WTC11 (cell line): ENCODE data around the gene ZNF423. TPM values are rescaled to one million over a fixed set of nuclear protein-coding genes. Genes with fewer than 3 reads are reported as not detected.

Experiments
- ATAC-seq: fragments of 200-7000 bp; cut with Tn5 transposase; 2 replicates; pipeline ENCODE4 v1.10.0; 2021; ENCODE audit warnings: mild to moderate bottlenecking, moderate library complexity
- CTCF ChIA-PET: fragments of 300-600 bp; sonication (Branson Sonifier 250); formaldehyde crosslinking; loops from one replicate; lab custom pipeline; 2021; ENCODE audit warnings: antibody characterized with exemption; lab: Charles Lee
- POLR2A ChIA-PET: fragments of 350-600 bp; sonication (Branson Sonifier 250); formaldehyde crosslinking; loops from one replicate; lab custom pipeline; 2021; ENCODE audit warnings: antibody characterized with exemption; lab: Charles Lee
- DNase-seq: peaks from one replicate; pipeline ENCODE4 v3.0.0; 2021; ENCODE audit warnings: low spot score
- H3K27ac Mint-ChIP-seq: 2 replicates; pipeline ENCODE4 v1.8.0; 2021; ENCODE audit warnings: mixed read lengths
- H3K27me3 Mint-ChIP-seq: 2 replicates; pipeline ENCODE4 v1.8.0; 2021; ENCODE audit warnings: low read depth, mild to moderate bottlenecking, moderate library complexity, mixed read lengths
- H3K36me3 Mint-ChIP-seq: 2 replicates; pipeline ENCODE4 v1.8.0; 2021; ENCODE audit warnings: mixed read lengths
- H3K4me1 Mint-ChIP-seq: 2 replicates; pipeline ENCODE4 v1.8.0; 2022; ENCODE audit warnings: mixed read lengths
- H3K4me3 Mint-ChIP-seq: 2 replicates; pipeline ENCODE4 v1.8.0; 2021; ENCODE audit warnings: mild to moderate bottlenecking, moderate library complexity, mixed read lengths
- H3K9me3 Mint-ChIP-seq: 2 replicates; pipeline ENCODE4 v1.8.0; 2021; ENCODE audit warnings: mixed read lengths
- ARID4B ChIP-seq: sonication (generic); formaldehyde crosslinking; IDR thresholded peaks from 2 replicates; pipeline ENCODE4 v1.8.0; 2023; ENCODE audit warnings: missing genetic modification reagents, mild to moderate bottlenecking, borderline replicate concordance
- E2F5 ChIP-seq: sonication (generic); formaldehyde crosslinking; IDR thresholded peaks from 2 replicates; pipeline ENCODE4 v1.8.1; 2022; ENCODE audit warnings: mild to moderate bottlenecking, moderate library complexity, missing genetic modification reagents
- ERG ChIP-seq: fragments of 250-450 bp; sonication (Bioruptor Pico); IDR thresholded peaks from 2 replicates; pipeline ENCODE4 v1.8.0; 2021; ENCODE audit warnings: mild to moderate bottlenecking
- ESRRA ChIP-seq: sonication (generic); formaldehyde crosslinking; IDR thresholded peaks from 2 replicates; pipeline ENCODE4 v1.8.1; 2022; ENCODE audit warnings: mild to moderate bottlenecking, missing genetic modification reagents, borderline replicate concordance
- FOXP1 ChIP-seq: sonication (generic); formaldehyde crosslinking; IDR thresholded peaks from 2 replicates; pipeline ENCODE4 v1.8.0; 2022; ENCODE audit warnings: missing genetic modification reagents, mild to moderate bottlenecking, moderate library complexity, borderline replicate concordance
- FOXP4 ChIP-seq: sonication (generic); formaldehyde crosslinking; IDR thresholded peaks from 2 replicates; pipeline ENCODE4 v1.8.0; 2022; ENCODE audit warnings: mild to moderate bottlenecking, missing genetic modification reagents
- GTF2I ChIP-seq: fragments of 250-450 bp; sonication (Bioruptor Pico); conservative IDR thresholded peaks from 2 replicates; pipeline ENCODE4 v1.4.0; 2021; ENCODE audit warnings: mild to moderate bottlenecking
- JAZF1 ChIP-seq: fragments of 250-450 bp; sonication (Bioruptor Pico); IDR thresholded peaks from 2 replicates; pipeline ENCODE4 v1.9.0; 2021; ENCODE audit warnings: moderate library complexity, mild to moderate bottlenecking, inconsistent platforms
- MYBL2 ChIP-seq: sonication (generic); formaldehyde crosslinking; IDR thresholded peaks from 2 replicates; pipeline ENCODE4 v1.8.1; 2023; ENCODE audit warnings: mild to moderate bottlenecking, moderate library complexity, missing genetic modification reagents
- NR1H2 ChIP-seq: sonication (generic); formaldehyde crosslinking; IDR thresholded peaks from 2 replicates; pipeline ENCODE4 v1.9.0; 2021; ENCODE audit warnings: mild to moderate bottlenecking, moderate library complexity, missing genetic modification reagents
- PREB ChIP-seq: sonication (generic); formaldehyde crosslinking; IDR thresholded peaks from 2 replicates; pipeline ENCODE4 v1.8.1; 2022; ENCODE audit warnings: mild to moderate bottlenecking, missing genetic modification reagents, moderate library complexity, borderline replicate concordance
- SMAD3 ChIP-seq: sonication (generic); formaldehyde crosslinking; IDR thresholded peaks from 2 replicates; pipeline ENCODE4 v1.8.0; 2022; ENCODE audit warnings: missing genetic modification reagents, mild to moderate bottlenecking, borderline replicate concordance
- USF2 ChIP-seq: sonication (generic); formaldehyde crosslinking; IDR thresholded peaks from 2 replicates; pipeline ENCODE4 v1.8.1; 2023; ENCODE audit warnings: mild to moderate bottlenecking, missing genetic modification reagents, moderate library complexity
- ZNF138 ChIP-seq: sonication (generic); formaldehyde crosslinking; conservative IDR thresholded peaks from 2 replicates; pipeline ENCODE4 v1.8.1; 2022; ENCODE audit warnings: mild to moderate bottlenecking, moderate library complexity, missing genetic modification reagents
- ZNF416 ChIP-seq: fragments of 250-450 bp; sonication (Bioruptor Pico); IDR thresholded peaks from 2 replicates; pipeline ENCODE4 v1.9.0; 2021; ENCODE audit warnings: mild to moderate bottlenecking, inconsistent platforms
- ZNF423 ChIP-seq: fragments of 250-450 bp; sonication (Bioruptor Pico); IDR thresholded peaks from 2 replicates; pipeline ENCODE4 v2.1.2; 2022; ENCODE audit warnings: mild to moderate bottlenecking, moderate library complexity
- ZNF512 ChIP-seq: sonication (generic); formaldehyde crosslinking; IDR thresholded peaks from 2 replicates; pipeline ENCODE4 v1.8.1; 2022; ENCODE audit warnings: missing genetic modification reagents, borderline replicate concordance
- ZNF671 ChIP-seq: fragments of 250-450 bp; sonication (Bioruptor Pico); IDR thresholded peaks from 2 replicates; pipeline ENCODE4 v1.8.0; 2021; ENCODE audit warnings: mild to moderate bottlenecking
- total RNA-seq: library from RNA; stranded (reverse); gene quantifications from 3 replicates; pipeline ENCODE4 v1.2.3, GENCODE V29; 2021

ZNF423 gene
- total RNA-seq, 1 experiment from 2014 or later, result 38.8 TPM

- TF ChIP-seq ERG (CRISPR knock-in tag) (no peak), ZNF671 (no peak), ZNF416 (no peak), SMAD3 (CRISPR knock-in tag) (no peak)
These were observed 147.4 kb downstream of the ZNF423 start (continued) for GRCh38 chr16:49708491-49708890.

- Mint-ChIP-seq H3K4me1 (peaks cover 50% of the 10 kb centered on the region), H3K9me3 (no peaks in the 10 kb centered on the region), H3K27ac (no peak overlapping the region), H3K27me3 (no peaks in the 10 kb centered on the region), H3K36me3 (no peaks in the 10 kb centered on the region), H3K4me3 (no peak overlapping the region)
- CTCF ChIA-PET, result no interaction called here
- TF ChIP-seq FOXP1 (no peak), GTF2I (0 out of 2 replicates have a peak, but pooled peaks have one; percentile 28)
- DNase-seq, result no peak
- POLR2A ChIA-PET, result no interaction called here
- ATAC-seq, result no peak
These were observed 149.1 kb downstream of the ZNF423 start for GRCh38 chr16:49706620-49707355.

GRCh38 chr16:49704586-49705155, 151.2 kb downstream of the ZNF423 start:
- ChIA-PET CTCF (interaction anchor here (0.7 to 1.5 kb wide), 8 partner anchors 39 to 244 kb away, joined by 3 to 16 read pairs (median 4); no protein-coding TSS in a partner anchor), POLR2A (interaction anchor here (0.9 kb wide), 1 partner anchor 148 kb away, joined by 3 read pairs; no protein-coding TSS in a partner anchor)
- H3K27ac Mint-ChIP-seq, result peak overlapping the region; percentile 84
- TF ChIP-seq NR1H2 (CRISPR knock-in tag) (no peak), E2F5 (CRISPR knock-in tag) (no peak), ARID4B (CRISPR knock-in tag) (no peak), ZNF423 (CRISPR knock-in tag) (no peak), ZNF138 (CRISPR knock-in tag) (no peak), PREB (CRISPR knock-in tag) (no peak), SMAD3 (CRISPR knock-in tag) (no peak), ESRRA (no peak), USF2 (CRISPR knock-in tag) (no peak), ZNF512 (no peak), MYBL2 (CRISPR knock-in tag) (no peak), FOXP4 (CRISPR knock-in tag) (no peak), JAZF1 (no peak)

More at GRCh38 chr16:49704586-49705155, 151.2 kb downstream of the ZNF423 start:
- H3K36me3 Mint-ChIP-seq, result no peaks in the 10 kb centered on the region
- H3K4me1 Mint-ChIP-seq, result peaks cover 64% of the 10 kb centered on the region
- ATAC-seq (peak; percentile 5; the same call in 1 of the 2 replicates), DNase-seq (no peak)
- no peaks in the 10 kb centered on the region for H3K9me3 Mint-ChIP-seq
- no peak overlapping the region for H3K4me3 Mint-ChIP-seq
- H3K27me3 Mint-ChIP-seq, result no peaks in the 10 kb centered on the region
